GM19372 (cell line): Measurements from ENCODE around the gene LSAMP.
"Not testable (repeated sequence)": the region's sequence is repeated elsewhere in the genome, so short reads cannot be mapped to it uniquely, and the experiment has no call there.

ENCODE experiments used
- ATAC-seq: cut with Tn5 transposase; IDR thresholded peaks from one replicate; pipeline ENCODE4 v1.9.1; 2021; ENCODE audit warnings: mild to moderate bottlenecking, low read depth, moderate library complexity; ENCODE audit not compliant: unreplicated experiment

LSAMP gene

DNA sequence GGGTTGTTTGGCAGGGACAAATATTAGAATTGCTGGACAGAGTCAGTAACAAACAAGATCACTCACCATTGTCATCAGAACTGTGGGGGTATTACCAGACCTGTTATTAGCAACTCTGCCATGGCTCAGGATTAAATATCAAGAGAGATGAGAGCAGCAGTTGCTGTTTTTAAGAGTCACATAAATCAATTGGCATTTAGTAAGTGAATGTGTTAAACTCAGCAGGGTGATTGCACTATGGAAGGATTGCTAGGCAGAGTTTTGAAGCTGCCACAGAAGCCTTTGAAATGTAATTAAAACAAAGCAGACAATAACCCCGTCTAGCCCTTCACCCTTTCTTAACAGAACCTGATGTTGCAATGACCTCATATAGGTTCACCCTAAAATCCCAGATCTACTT is 583.2 kb downstream of the LSAMP start:
- no peak for ATAC-seq

DNA sequence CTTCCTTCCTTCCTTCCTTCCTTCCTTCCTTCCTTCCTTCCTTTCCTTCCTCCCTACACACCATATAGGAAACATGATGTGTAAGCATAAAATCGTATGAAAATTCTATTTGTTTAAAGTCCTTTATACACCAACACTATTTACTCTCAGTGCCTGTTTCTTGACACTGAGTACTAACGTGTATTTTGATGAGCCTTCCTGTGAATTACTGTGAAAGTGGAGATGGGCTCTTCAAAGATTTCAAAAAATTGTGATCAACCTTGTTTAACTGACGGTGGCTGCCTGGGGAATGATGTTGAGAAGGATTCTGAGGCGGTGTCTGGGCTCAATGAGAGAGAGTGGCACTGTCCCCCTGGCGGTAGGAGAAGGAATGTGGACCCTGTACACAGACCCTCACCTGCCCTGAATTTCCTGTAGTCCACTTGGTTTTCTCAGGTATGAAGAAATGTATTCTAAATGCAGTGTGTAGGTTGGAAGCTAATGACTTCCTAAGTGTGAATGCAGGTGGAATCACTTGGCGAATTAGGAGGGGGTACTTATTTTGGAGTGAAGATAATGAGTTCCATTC is 584.0 kb downstream of the LSAMP start:
- ATAC-seq, result no peak

DNA sequence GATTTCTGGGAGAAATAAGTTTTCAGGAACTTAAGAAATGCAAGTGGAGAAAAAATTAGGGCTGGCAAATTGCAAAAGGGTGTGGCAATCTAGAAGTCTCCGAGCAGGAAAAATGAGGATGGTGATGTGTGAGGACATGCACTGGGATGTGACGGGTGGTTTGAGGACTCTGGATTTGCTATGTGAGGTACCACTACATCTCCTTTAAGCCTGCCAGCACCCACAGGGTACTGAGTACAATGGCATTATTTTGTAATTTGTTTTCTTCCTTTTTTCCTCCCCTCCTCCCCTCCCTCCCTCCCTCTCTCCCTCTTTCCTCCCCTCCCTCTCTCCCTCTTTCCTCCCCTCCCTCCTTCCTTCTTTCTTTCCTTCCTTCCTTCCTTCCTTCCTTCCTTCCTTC is 584.5 kb downstream of the LSAMP start:
- no peak for ATAC-seq

- no peak for ATAC-seq
These were observed 586.1 kb downstream of the LSAMP start for GRCh38 chr3:115859002-115859807.

DNA sequence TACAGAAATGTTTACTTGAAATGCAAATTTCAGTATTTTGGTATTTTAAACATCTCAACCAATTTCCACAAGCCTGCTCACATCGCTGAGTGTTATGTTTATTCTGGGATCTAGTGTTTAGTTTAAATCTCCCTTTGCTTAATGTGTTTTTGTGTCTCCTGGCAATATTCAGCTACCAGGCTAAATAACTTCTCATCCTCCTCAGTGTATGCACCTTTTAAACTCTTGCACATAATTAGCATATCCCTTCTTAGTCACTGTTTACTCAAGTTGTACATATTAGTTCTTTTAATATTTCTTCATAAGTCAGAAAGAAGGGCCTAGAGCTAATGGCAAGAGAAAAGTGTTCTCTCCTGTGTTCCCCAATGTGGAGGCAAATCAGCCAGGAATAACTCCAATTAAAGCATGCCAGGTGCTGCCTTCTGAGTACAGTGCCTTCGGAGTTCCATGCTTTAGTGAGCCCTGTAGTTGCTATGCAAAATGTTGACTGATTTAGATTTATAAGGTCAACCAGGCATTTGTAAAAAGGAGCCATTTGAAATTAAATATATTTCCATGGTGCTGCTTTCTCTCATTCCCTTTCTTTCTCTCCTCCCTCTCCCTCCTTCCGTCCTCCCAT is 587.7 kb downstream of the LSAMP start:
- ATAC-seq, result no peak

- ATAC-seq, result no peak
These were observed 589.4 kb downstream of the LSAMP start for GRCh38 chr3:115855911-115856310.

DNA sequence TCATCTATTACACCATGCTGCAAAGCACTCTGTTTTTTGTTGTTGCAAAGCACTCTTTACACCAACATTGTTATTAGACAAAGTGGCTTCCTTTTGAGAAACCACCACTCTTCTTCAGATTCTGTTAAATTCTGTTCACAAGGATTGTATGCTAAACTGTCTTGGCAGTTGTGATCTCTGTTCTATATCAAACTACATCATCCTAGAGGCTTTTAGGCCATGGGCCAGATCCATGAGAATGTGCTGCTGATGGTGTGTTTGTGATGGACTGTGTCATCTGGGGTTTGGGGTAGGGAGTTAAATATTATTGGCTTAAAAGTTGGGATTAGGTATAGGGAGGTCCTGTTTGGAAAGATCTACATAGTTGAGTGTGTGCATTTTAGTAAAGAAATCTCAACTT is 592.2 kb downstream of the LSAMP start:
- no peak for ATAC-seq

GRCh38 chr3:115852278-115852677 is 593.0 kb downstream of the LSAMP start:
- ATAC-seq, result no peak

DNA sequence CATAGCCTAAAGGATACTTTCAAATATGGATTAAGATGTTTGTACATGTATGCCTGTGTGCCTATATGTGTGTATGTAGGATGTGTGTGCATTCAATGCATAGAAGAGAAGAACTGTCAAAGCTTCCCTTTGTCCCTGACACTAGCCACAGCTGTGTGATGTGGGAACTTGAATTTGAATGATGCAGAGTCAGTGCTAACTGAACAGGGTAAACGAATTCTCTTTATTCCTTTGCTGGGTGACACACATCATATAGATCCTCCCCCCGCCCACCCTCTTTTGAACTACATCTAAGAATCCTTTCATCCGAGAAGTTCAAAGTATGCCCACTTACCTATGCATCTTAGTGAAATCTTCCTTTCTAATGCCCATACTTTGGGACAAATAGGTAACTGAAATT is 593.7 kb downstream of the LSAMP start:
- no peak for ATAC-seq

DNA sequence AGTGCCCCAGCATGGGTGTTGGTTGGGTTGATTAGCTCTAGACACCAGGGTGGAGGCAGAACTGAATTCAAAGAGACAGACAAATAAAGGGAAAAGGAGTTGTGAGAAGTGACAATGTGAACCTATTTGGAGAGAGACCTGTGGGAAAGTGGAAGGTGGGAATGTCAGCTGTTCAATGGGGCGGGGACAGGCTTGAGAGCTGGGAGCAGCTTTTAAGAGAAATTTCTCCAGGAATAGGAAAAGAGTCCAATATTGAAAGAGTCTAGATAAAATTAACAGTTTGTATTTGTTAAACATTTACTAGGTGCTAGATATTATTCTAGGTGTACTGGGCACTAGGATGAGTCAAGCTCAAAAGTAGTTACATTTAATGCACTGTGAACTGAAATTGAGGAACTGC is 596.6 kb downstream of the LSAMP start:
- no peak for ATAC-seq

DNA sequence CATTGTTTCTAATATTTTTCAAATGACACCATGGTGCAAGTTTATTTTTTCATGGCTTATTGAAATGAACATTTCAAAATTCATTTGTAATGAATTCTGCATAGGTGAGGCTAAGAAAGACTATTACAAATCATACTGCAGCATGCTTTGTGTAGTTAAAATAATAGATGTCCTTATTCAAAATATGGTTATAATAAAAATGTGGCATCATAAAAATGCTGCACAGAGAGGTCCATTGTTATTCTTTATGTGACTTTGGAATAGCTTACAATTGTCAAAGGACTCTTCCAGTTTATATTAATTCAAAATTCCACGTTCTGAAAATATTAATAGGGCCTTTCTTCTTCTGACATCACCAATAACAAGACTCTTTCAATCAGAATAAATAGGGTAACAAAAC is 599.3 kb downstream of the LSAMP start:
- no peak for ATAC-seq

DNA sequence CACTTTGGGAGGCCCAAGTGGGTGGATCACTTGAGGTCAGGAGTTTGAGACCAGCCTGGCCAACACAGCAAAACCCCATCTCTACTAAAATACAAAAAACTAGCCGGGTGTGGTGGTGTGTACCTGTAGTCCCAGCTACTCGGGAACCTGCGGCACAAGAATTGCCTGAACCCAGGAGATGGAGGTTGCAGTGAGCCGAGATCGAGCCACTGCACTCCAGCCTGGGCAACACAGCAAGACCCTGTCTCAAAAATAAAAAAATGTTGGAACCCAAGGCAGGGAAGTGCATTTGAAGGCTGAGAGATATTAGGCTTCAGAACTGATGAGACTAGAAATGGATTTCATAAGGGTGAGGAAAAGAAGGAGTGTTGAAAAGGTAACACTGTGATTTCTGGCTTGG is 600.6 kb downstream of the LSAMP start:
- ATAC-seq, result not testable (repeated sequence)

DNA sequence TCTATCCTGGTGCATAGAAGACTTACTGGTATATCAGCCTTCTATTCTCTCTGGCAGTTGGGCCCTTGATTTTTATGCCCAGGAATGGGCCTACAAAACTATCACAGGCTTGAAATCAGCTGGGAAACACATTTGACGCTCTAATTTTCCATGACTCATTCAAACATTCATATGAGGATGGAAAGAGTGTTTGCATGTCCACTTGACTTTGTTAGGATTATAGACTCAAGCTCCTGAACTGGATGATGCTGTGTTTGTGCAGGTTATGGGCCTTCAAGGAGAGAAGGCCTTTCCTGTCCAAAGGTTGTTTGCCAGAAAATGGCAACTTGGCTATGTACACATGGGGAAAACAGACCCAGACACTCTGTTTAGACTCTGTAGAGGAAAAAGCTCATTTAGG is 602.1 kb downstream of the LSAMP start:
- no peak for ATAC-seq

DNA sequence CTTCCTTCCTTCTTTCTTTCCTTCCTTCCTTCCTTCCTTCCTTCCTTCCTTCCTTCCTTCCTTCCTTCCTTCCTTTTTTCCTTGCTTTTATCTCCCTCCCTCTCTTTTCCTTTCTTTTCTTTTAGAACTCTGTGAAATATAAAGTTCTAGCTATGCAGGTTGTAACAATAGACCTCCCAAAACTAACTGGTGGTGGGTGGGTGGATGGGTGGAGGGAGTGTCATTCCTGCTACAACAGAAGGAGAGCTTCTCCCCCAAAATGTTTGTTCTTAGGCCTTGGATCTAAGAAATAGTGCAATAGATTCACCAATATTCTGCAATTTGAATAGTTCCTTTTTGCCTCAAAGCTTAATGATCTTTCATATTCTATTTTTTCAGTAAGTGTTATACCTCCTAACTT is 606.0 kb downstream of the LSAMP start:
- no peak for ATAC-seq

DNA sequence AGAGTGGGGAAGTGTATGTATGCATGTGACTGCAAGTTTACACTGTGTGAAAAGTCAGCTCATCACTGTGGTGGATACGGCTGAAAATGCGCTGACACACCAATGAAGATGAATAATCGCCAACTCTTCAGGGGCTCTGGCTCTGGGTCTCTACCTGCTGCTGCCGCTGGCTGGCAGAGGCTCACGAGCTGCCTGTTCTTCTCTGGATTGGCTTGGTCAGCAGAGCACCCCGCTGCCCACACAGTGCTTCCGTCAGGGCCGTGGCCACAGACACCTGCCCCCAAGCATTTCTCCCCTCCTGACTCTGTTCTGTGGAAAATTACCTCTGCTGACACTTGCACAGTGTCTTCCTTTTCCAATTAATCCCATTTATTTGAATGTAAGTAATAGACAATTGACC is 606.5 kb downstream of the LSAMP start:
- no peak for ATAC-seq

DNA sequence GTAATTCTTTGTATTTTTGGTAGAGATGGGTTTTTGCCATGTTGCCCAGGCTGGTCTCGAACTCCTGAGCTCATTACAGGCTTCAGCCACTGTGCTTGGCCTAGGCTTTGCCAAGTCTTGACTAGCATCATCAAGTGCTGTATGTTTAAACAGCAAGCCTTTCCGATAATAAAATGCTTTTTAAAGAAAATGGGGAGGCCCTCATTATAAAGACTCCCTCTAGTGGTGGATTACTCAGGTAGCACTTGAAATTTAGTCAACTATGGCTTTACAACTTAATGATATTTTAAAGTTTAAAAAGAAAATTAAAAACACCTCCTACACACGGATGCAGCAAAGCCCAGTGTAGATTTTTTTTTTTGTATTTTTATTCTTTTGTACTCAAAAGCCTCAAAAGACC is 608.3 kb downstream of the LSAMP start:
- no peak for ATAC-seq

DNA sequence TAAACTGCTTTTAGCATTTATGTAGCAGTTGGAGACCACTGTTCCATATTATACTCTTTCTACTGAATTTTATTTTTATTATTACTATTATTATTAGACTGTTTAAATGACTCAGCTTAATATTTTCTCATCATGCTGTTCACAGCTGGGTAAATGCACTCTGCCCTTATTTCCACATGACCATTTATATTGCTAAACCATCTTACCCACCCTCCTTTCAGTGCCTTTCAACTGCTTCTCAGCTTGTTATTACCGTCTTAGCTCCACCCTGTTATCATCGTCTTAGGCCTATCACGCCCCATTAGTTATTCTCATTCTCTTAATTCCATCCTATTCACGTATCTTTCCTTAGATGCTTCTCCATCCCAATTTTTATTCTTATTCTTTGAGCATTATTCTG is 609.3 kb downstream of the LSAMP start:
- ATAC-seq, result no peak

DNA sequence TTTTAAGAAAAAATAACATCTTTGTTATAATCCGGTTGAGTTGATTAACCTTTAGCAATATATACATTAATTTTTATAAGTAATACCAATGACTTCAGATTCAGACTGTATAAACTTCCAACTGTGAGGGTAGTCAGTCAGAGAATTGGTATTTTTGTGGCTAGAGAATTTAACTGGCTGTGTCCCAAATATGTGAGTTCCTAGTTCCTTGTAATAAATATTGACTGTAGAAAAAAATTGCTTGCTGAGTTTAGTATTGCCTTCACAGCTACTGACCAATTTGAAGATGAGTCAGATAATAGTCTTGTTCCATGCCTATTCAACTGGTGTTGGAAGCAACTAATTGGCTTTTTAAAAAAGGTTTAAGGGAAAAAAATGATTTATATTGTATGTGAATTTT is 611.2 kb downstream of the LSAMP start:
- no peak for ATAC-seq

DNA sequence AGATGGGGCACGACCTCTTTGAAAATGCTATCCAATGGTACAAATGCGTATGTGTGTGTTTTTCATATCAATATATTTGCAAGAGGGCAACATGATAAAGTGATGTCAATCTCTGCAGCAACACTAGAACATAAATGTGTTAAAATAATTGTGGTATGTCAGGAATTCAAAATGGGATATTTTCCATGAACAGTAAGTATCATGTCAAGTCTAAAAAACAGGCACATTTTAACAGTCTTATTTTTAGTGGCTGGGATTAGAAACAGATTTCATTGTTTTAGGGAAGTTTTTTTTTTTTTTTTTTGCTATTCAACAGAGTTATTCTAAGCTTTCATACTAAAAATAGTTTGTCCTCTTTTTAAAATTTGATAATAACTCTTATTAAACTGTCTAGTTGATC is 612.2 kb downstream of the LSAMP start:
- no peak for ATAC-seq

DNA sequence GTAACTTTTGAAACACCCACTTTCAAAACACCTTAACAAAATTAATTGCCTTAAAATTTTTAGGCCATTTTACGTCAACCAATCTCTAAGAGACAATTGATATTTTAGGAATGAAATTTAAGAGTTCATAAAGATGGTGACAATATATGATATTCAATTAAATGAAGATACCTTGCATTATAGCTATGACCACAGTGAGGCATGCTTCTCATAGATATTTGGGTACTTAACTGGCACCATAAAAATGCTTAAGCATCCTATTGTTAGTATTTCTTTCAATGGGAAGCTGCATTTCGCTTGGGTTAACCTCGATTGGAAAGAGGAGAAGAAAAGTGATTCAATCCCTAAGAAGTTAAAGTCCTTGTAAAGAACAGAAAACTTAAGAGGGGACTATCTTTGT is 613.0 kb downstream of the LSAMP start:
- no peak for ATAC-seq

GRCh38 chr3:115831864-115832263 is 613.4 kb downstream of the LSAMP start:
- no peak for ATAC-seq

- no peak for ATAC-seq
These were observed 614.4 kb downstream of the LSAMP start for GRCh38 chr3:115830764-115831395.
